GM12878 (cell line): ENCODE measurements around the gene PERM1. TPM values are rescaled to one million over a fixed set of nuclear protein-coding genes. Genes with fewer than 3 reads are reported as not detected.

Experiments
- ATAC-seq: fragments of 200-7000 bp; cut with Tn5 transposase; 3 replicates; pipeline ENCODE4 v1.9.1; 2020; ENCODE audit warnings: mild to moderate bottlenecking, moderate library complexity
- BruUV-seq: library from RNA; stranded (reverse); fragments of 400-500 nt; replicated peaks from 2 replicates; lab custom pipeline; 2021; lab: Mats Ljungman, UMichigan
- CTCF ChIA-PET: fragments of 300-600 bp; sonication (Branson Sonifier 250); formaldehyde crosslinking; extraction: SDS; loops from one replicate; lab custom pipeline; 2021; ENCODE audit warnings: inconsistent platforms; lab: Yijun Ruan, JAX
- POLR2A ChIA-PET: fragments of 350-600 bp; formaldehyde crosslinking; extraction: SDS; loops from one replicate; lab custom pipeline; 2021; ENCODE audit warnings: inconsistent platforms; lab: Charles Lee
- RAD21 ChIA-PET: fragments of 300-600 bp; sonication (Branson Sonifier 250); formaldehyde crosslinking; loops from one replicate; lab custom pipeline; 2023; ENCODE audit warnings: antibody characterized with exemption; ENCODE audit not compliant: unreplicated experiment; lab: Charles Lee
- SMC1A ChIA-PET: fragments of 300-600 bp; sonication (Branson Sonifier 250); formaldehyde crosslinking; loops from one replicate; lab custom pipeline; 2023; ENCODE audit not compliant: unreplicated experiment, uncharacterized antibody; lab: Charles Lee
- DNase-seq: peaks from one replicate; pipeline ENCODE4 v3.0.0-alpha.2; 2011; ENCODE audit warnings: low read depth, low spot score
- FAIRE-seq: peaks from 3 replicates; lab custom pipeline; 2011; peaks lifted over from hg19 to GRCh38; lab: Jason Lieb, UNC
- H2AFZ ChIP-seq: 2 replicates; pipeline ENCODE4 v1.6.0; 2011; ENCODE audit warnings: low read depth, low read length, control low read depth; ENCODE audit not compliant: control insufficient read depth
- H3K27ac ChIP-seq: 2 replicates; pipeline ENCODE4 v1.5.1; 2011; ENCODE audit warnings: control low read depth; ENCODE audit not compliant: control insufficient read depth, insufficient read depth
- H3K27me3 ChIP-seq, 2 experiments: replicated peaks in 1 of 2; 2 replicates each; pipeline versions ENCODE4 v1.6.0 to v1.6.1; 2011; ENCODE audit warnings: low read length in 1 of 2; ENCODE audit not compliant: control insufficient read depth in 2 of 2, insufficient read depth in 2 of 2
- H3K36me3 ChIP-seq, 2 experiments: 2 replicates each; pipeline ENCODE4 v1.5.1; 2011; ENCODE audit warnings: low read length in 1 of 2; ENCODE audit not compliant: control insufficient read depth in 2 of 2, insufficient read depth in 2 of 2
- H3K4me1 ChIP-seq: 2 replicates; pipeline ENCODE4 v1.6.1; 2011; ENCODE audit warnings: mild to moderate bottlenecking, low read length, moderate library complexity, mixed read lengths; ENCODE audit not compliant: control insufficient read depth, insufficient read depth
- H3K4me2 ChIP-seq: 2 replicates; pipeline ENCODE4 v1.6.0; 2011; ENCODE audit warnings: control low read depth; ENCODE audit not compliant: control insufficient read depth, insufficient read depth
- H3K4me3 ChIP-seq: fragments of 200-600 bp; sonication (generic); 2 replicates; pipeline ENCODE4 v1.5.1; 2016
- H3K79me2 ChIP-seq: 2 replicates; pipeline ENCODE4 v1.6.0; 2011; ENCODE audit warnings: low read length; ENCODE audit not compliant: control insufficient read depth, insufficient read depth
- H3K9ac ChIP-seq: 2 replicates; pipeline ENCODE4 v1.8.0; 2011; ENCODE audit warnings: low read length, control low read depth, mixed read lengths; ENCODE audit not compliant: control insufficient read depth, insufficient read depth
- H3K9me3 ChIP-seq: replicated peaks from 3 replicates; pipeline ENCODE4 v1.5.1; 2011; ENCODE audit warnings: mild to moderate bottlenecking, low read length; ENCODE audit not compliant: control insufficient read depth, insufficient read depth
- H4K20me1 ChIP-seq: 2 replicates; pipeline ENCODE4 v1.6.0; 2011; ENCODE audit not compliant: control insufficient read depth, insufficient read depth
- ATF7 ChIP-seq: fragments of 450-650 bp; IDR thresholded peaks from 2 replicates; pipeline ENCODE4 v1.6.1; 2016; ENCODE audit warnings: low read depth, mild to moderate bottlenecking
- NFYB ChIP-seq: IDR thresholded peaks from 2 replicates; pipeline ENCODE4 v1.6.1; 2011; ENCODE audit warnings: low read depth, mild to moderate bottlenecking, low read length, improper control_type of control experiment, moderate library complexity; ENCODE audit not compliant: insufficient read depth
- RB1 ChIP-seq: fragments of 450-650 bp; formaldehyde crosslinking; IDR thresholded peaks from 2 replicates; pipeline ENCODE4 v1.6.1; 2017; ENCODE audit warnings: mild to moderate bottlenecking, borderline replicate concordance
- RFX5 ChIP-seq: IDR thresholded peaks from 2 replicates; pipeline ENCODE4 v1.6.1; 2011; ENCODE audit warnings: low read depth, low read length, improper control_type of control experiment
- TBL1XR1 ChIP-seq: IDR thresholded peaks from 2 replicates; pipeline ENCODE4 v1.6.1; 2012; ENCODE audit warnings: low read depth, low read length, improper control_type of control experiment
- ZBED1 ChIP-seq: IDR thresholded peaks from 2 replicates; pipeline ENCODE4 v1.6.1; 2016; ENCODE audit warnings: borderline replicate concordance
- WGBS: methylation state at CpG from one replicate; pipeline ENCODE4 v1.1.6; 2016; ENCODE audit warnings: low lambda C conversion rate; ENCODE audit not compliant: insufficient replicate concordance, insufficient coverage; ENCODE audit errors: missing lambda C conversion rate; 5-methylcytosine and 5-hydroxymethylcytosine counted together
- in situ Hi-C: fragments of 300-500 bp; cut with MboI; formaldehyde crosslinking; loops from 9 replicates; pipeline ENCODE4 v1.14.3; 2018; ENCODE audit warnings: mixed read lengths
- intact Hi-C: fragments of 100-400 bp; cut with micrococcal nuclease; formaldehyde crosslinking; loops from one replicate; pipeline ENCODE4 v1.14.2; 2022; ENCODE audit not compliant: unreplicated experiment
- polyA plus RNA-seq, 11 experiments: library from polyadenylated mRNA; depleted of rRNA in 4 of 11; unstranded in 6 of 11; stranded (reverse) in 5 of 11; fragments of >200 nt; fragmentation: Nextera tagmentation in 4 of 11; fragmentation: Illumina TruSeq in 1 of 11; extraction: Ambion mirVana in 4 of 11; extraction: Trizol in 1 of 11; gene quantifications; 1 replicate in 1 of 11; 2 replicates in 10 of 11; pipeline versions ENCODE4 v1.2.1 to v1.2.3, GENCODE V29; 2011 to 2016; ENCODE audit warnings: inconsistent platforms in 2 of 11, missing spikeins in 2 of 11, low read depth in 1 of 11
- total RNA-seq, 4 experiments: library from RNA; depleted of rRNA in 3 of 4; stranded (reverse); fragments of >200 nt in 3 of 4; fragmentation: Illumina TruSeq in 1 of 4; extraction: Trizol in 1 of 4; gene quantifications; 2 replicates each; pipeline versions ENCODE4 v1.2.1 to v1.2.3, GENCODE V29; 2013 to 2021
- TF ChIP-seq, protein P1 (sequence below): fragments of 450-650 bp; IDR thresholded peaks from 2 replicates; pipeline ENCODE4 v1.6.1; 2018; ENCODE audit warnings: borderline replicate concordance, mild to moderate bottlenecking; ENCODE audit not compliant: partially characterized antibody
- TF ChIP-seq, protein P2 (sequence below): fragments of 450-650 bp; IDR thresholded peaks from 2 replicates; pipeline ENCODE4 v1.6.1; 2014; ENCODE audit warnings: mild to moderate bottlenecking
- TF ChIP-seq, protein P3 (sequence below): fragments of 450-650 bp; IDR thresholded peaks from 2 replicates; pipeline ENCODE4 v1.6.1; 2017; ENCODE audit warnings: mild to moderate bottlenecking, moderate library complexity

PERM1 gene
- total and polyA plus RNA-seq, 10 of the 15 experiments (the other 5 are each of a cell fraction or from before 2014, with no cell fraction given), result not detected

DNA sequence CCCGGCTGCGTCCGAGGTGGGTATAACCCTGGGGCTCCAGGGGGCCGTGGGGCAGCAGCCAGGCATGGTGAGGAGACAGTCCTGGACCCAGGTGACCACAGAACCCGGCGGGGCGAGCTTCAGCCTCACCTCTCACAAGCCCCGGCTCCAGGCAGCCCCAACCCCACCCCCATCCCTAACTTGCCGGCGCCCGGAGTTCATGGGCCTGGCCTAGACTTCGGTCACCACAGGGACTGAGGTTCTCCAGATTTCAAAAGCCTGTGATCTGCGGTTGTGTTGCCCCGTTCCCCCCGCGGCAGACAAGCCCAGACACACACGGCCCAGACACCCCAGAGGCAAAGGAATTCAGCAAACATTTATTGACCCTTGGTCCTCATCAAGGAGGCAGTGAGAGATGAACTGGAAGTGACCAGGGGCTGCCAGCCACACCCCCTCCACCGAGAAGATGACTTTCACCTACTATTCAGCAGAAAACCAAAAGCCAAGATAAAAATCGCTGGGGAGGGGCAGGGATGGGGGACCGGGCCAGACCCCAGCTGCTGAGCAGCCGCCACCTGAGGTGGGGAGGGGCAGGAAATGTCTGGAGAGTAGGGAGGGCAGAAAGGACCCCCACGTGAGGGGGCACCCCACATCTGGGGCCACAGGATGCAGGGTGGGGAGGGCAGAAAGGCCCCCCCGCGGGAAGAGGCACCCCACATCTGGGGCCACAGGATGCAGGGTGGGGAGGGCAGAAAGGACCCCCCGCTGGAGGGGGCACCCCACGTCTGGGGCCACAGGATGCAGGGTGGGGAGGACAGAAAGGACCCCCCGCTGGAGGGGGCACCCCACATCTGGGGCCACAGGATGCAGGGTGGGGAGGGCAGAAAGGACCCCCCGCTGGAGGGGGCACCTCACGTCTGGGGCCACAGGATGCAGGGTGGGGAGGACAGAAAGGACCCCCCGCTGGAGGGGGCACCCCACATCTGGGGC lies 14.1 kb upstream of the PERM1 start:
- no TSS peak for BruUV-seq
- intact Hi-C loops, result no loop called here
- ChIA-PET CTCF (no interaction called here), POLR2A (interaction anchor here (0.9 kb wide), 1 partner anchor 11 kb away, joined by 3 read pairs; no protein-coding TSS in a partner anchor), RAD21 (no interaction called here), SMC1A (no interaction called here)
- H4K20me1 ChIP-seq, result no peaks in the 10 kb centered on the region
- WGBS, result 39% methylated on average over 24 of the region's 30 CpGs
- in situ Hi-C loops, result no loop called here
- FAIRE-seq (no peak), DNase-seq (no peak), ATAC-seq (no peak)
- no peak overlapping the region for H3K4me3 ChIP-seq
- no peak overlapping the region for H3K4me2 ChIP-seq
- peaks cover 26% of the 10 kb centered on the region for H3K4me1 ChIP-seq
- peaks cover 3% of the 10 kb centered on the region; the same call in 2 of the 3 replicates for H3K9me3 ChIP-seq
- H3K36me3 ChIP-seq, result no peaks in the 10 kb centered on the region
- no peak overlapping the region for H3K27ac ChIP-seq
- no peaks in the 10 kb centered on the region for H3K79me2 ChIP-seq
- peaks cover 0 to 16% of the 10 kb centered on the region in 2 experiments; a peak in 2 of 4 replicates for H3K27me3 ChIP-seq
- no peak overlapping the region for H3K9ac ChIP-seq
- H2AFZ ChIP-seq, result no peak overlapping the region
- TF ChIP-seq ATF7 (no peak), RB1 (no peak), RFX5 (no peak), TBL1XR1 (no peak), NFYB (no peak), ZBED1 (no peak)
- TF ChIP-seq, protein P1, sequence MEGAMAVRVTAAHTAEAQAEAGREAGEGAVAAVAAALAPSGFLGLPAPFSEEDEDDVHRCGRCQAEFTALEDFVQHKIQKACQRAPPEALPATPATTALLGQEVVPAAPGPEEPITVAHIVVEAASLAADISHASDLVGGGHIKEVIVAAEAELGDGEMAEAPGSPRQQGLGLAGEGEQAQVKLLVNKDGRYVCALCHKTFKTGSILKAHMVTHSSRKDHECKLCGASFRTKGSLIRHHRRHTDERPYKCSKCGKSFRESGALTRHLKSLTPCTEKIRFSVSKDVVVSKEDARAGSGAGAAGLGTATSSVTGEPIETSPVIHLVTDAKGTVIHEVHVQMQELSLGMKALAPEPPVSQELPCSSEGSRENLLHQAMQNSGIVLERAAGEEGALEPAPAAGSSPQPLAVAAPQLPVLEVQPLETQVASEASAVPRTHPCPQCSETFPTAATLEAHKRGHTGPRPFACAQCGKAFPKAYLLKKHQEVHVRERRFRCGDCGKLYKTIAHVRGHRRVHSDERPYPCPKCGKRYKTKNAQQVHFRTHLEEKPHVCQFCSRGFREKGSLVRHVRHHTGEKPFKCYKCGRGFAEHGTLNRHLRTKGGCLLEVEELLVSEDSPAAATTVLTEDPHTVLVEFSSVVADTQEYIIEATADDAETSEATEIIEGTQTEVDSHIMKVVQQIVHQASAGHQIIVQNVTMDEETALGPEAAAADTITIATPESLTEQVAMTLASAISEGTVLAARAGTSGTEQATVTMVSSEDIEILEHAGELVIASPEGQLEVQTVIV, result no peak
- TF ChIP-seq, protein P2, sequence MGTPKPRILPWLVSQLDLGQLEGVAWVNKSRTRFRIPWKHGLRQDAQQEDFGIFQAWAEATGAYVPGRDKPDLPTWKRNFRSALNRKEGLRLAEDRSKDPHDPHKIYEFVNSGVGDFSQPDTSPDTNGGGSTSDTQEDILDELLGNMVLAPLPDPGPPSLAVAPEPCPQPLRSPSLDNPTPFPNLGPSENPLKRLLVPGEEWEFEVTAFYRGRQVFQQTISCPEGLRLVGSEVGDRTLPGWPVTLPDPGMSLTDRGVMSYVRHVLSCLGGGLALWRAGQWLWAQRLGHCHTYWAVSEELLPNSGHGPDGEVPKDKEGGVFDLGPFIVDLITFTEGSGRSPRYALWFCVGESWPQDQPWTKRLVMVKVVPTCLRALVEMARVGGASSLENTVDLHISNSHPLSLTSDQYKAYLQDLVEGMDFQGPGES, result no peak
- TF ChIP-seq, protein P3, sequence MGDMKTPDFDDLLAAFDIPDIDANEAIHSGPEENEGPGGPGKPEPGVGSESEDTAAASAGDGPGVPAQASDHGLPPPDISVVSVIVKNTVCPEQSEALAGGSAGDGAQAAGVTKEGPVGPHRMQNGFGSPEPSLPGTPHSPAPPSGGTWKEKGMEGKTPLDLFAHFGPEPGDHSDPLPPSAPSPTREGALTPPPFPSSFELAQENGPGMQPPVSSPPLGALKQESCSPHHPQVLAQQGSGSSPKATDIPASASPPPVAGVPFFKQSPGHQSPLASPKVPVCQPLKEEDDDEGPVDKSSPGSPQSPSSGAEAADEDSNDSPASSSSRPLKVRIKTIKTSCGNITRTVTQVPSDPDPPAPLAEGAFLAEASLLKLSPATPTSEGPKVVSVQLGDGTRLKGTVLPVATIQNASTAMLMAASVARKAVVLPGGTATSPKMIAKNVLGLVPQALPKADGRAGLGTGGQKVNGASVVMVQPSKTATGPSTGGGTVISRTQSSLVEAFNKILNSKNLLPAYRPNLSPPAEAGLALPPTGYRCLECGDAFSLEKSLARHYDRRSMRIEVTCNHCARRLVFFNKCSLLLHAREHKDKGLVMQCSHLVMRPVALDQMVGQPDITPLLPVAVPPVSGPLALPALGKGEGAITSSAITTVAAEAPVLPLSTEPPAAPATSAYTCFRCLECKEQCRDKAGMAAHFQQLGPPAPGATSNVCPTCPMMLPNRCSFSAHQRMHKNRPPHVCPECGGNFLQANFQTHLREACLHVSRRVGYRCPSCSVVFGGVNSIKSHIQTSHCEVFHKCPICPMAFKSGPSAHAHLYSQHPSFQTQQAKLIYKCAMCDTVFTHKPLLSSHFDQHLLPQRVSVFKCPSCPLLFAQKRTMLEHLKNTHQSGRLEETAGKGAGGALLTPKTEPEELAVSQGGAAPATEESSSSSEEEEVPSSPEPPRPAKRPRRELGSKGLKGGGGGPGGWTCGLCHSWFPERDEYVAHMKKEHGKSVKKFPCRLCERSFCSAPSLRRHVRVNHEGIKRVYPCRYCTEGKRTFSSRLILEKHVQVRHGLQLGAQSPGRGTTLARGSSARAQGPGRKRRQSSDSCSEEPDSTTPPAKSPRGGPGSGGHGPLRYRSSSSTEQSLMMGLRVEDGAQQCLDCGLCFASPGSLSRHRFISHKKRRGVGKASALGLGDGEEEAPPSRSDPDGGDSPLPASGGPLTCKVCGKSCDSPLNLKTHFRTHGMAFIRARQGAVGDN, result no peak
